Prostate gland (tissue), 2 donors: Measurements from ENCODE around the gene COL4A2. TPM values are rescaled to one million over a fixed set of nuclear protein-coding genes. Genes with fewer than 3 reads are reported as not detected.
A peak's percentile ranks its signal among the peaks of the same experiment; 100 is the strongest.

Experiments
- DNase-seq: peaks from one replicate; pipeline ENCODE4 v3.0.0-alpha.2; 2019; ENCODE audit warnings: low spot score
- H3K27ac ChIP-seq, 2 donors: fragments of 200-600 bp; sonication (generic); 2 replicates each; pipeline ENCODE4 v1.5.1; 2017 to 2019
- H3K27me3 ChIP-seq: fragments of 200-600 bp; sonication (generic); replicated peaks from 2 replicates; pipeline ENCODE4 v1.5.1; 2019; ENCODE audit not compliant: insufficient read depth
- H3K36me3 ChIP-seq, 2 donors: fragments of 200-600 bp; sonication (generic); 1 replicate in 1 of 2; 2 replicates in 1 of 2; pipeline versions ENCODE4 v1.5.1 to v1.8.1; 2017 to 2019
- H3K4me1 ChIP-seq: fragments of 200-600 bp; sonication (generic); replicated peaks from 2 replicates; pipeline ENCODE4 v1.5.1; 2019
- H3K4me3 ChIP-seq, 2 donors: fragments of 200-600 bp; sonication (generic); 2 replicates each; pipeline ENCODE4 v1.5.1; 2017 to 2019
- H3K9me3 ChIP-seq: fragments of 200-600 bp; sonication (generic); 2 replicates; pipeline ENCODE4 v1.5.1; 2017
- POLR2A ChIP-seq: fragments of 450-650 bp; IDR thresholded peaks from one replicate; pipeline ENCODE4 v1.6.1; 2016; ENCODE audit warnings: antibody characterized with exemption, mild to moderate bottlenecking
- POLR2AphosphoS5 ChIP-seq: sonication (generic); formaldehyde crosslinking; IDR thresholded peaks from one replicate; pipeline ENCODE4 v1.6.1; 2017; ENCODE audit warnings: antibody characterized with exemption
- WGBS: methylation state at CpG from one replicate; pipeline ENCODE4 v1.1.5; 2018; 5-methylcytosine and 5-hydroxymethylcytosine counted together
- intact Hi-C: fragments of 100-400 bp; cut with DNase I; formaldehyde crosslinking; loops from one replicate; pipeline ENCODE4 v1.14.2; 2022
- total RNA-seq, 2 donors: library from RNA; depleted of rRNA; stranded (reverse); fragments of >200 nt; gene quantifications; one replicate each; pipeline ENCODE4 v1.1.0, GENCODE V29; 2016
- TF ChIP-seq, protein P1 (sequence below), 4 experiments: fragments of 200-600 bp in 2 of 4; fragments of 450-650 bp in 2 of 4; sonication (generic) in 2 of 4; IDR thresholded peaks; 1 replicate in 3 of 4; 2 replicates in 1 of 4; pipeline ENCODE4 v1.5.1; 2016 to 2019; ENCODE audit warnings: antibody characterized with exemption in 4 of 4, mild to moderate bottlenecking in 2 of 4, moderate library complexity in 2 of 4

The COL4A2 gene
- total RNA-seq, 2 donors from 2014 or later, result 82.8 to 193 TPM

- Histone ChIP-seq H3K9me3 (no peaks in the 10 kb centered on the region), H3K4me1 (no peaks in the 10 kb centered on the region), H3K4me3 (no peak overlapping the region), H3K27me3 (no peaks in the 10 kb centered on the region), H3K36me3 (no peaks in the 10 kb centered on the region), H3K27ac (no peak overlapping the region)
- WGBS, result 69% methylated on average over 10 of the region's 10 CpGs
- TF ChIP-seq POLR2A (no peak), POLR2AphosphoS5 (no peak)
- TF ChIP-seq, protein P1, sequence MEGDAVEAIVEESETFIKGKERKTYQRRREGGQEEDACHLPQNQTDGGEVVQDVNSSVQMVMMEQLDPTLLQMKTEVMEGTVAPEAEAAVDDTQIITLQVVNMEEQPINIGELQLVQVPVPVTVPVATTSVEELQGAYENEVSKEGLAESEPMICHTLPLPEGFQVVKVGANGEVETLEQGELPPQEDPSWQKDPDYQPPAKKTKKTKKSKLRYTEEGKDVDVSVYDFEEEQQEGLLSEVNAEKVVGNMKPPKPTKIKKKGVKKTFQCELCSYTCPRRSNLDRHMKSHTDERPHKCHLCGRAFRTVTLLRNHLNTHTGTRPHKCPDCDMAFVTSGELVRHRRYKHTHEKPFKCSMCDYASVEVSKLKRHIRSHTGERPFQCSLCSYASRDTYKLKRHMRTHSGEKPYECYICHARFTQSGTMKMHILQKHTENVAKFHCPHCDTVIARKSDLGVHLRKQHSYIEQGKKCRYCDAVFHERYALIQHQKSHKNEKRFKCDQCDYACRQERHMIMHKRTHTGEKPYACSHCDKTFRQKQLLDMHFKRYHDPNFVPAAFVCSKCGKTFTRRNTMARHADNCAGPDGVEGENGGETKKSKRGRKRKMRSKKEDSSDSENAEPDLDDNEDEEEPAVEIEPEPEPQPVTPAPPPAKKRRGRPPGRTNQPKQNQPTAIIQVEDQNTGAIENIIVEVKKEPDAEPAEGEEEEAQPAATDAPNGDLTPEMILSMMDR (IDR thresholded peaks at IDR 0.05), result no peak
- intact Hi-C loops, result no loop called here
- DNase-seq, result no peak
Measured at GRCh38 chr13:110442930-110443621, 136.0 kb downstream of the COL4A2 start.

GRCh38 chr13:110443622-110444225 is 136.6 kb downstream of the COL4A2 start:
- H3K36me3 ChIP-seq, result no peaks in the 10 kb centered on the region
- no peaks in the 10 kb centered on the region for H3K4me1 ChIP-seq
- no peaks in the 10 kb centered on the region for H3K9me3 ChIP-seq
- TF ChIP-seq, protein P1 (IDR thresholded peaks at IDR 0.05), result no peak
- TF ChIP-seq POLR2A (no peak), POLR2AphosphoS5 (no peak)
- no peaks in the 10 kb centered on the region for H3K27me3 ChIP-seq
- intact Hi-C loops, result no loop called here
- no peak overlapping the region for H3K4me3 ChIP-seq
- peak overlapping the region in 1 of 2 donors; percentile 36 for H3K27ac ChIP-seq
- 85% methylated on average over 12 of the region's 12 CpGs for WGBS
- no peak for DNase-seq

- Histone ChIP-seq H3K4me1 (no peaks in the 10 kb centered on the region), H3K27ac (peak overlapping the region in 1 of 2 donors; percentile 36), H3K9me3 (no peaks in the 10 kb centered on the region), H3K27me3 (no peaks in the 10 kb centered on the region), H3K36me3 (no peaks in the 10 kb centered on the region), H3K4me3 (no peak overlapping the region)
- intact Hi-C loops, result no loop called here
- WGBS, result 73% methylated on average over 7 of the region's 7 CpGs
- DNase-seq, result no peak
- TF ChIP-seq, protein P1 (IDR thresholded peaks at IDR 0.05), result peak in 1 of 4 experiments; percentile 29
- TF ChIP-seq POLR2AphosphoS5, result no peak
Measured at GRCh38 chr13:110444226-110444653, 137.2 kb downstream of the COL4A2 start.

DNA sequence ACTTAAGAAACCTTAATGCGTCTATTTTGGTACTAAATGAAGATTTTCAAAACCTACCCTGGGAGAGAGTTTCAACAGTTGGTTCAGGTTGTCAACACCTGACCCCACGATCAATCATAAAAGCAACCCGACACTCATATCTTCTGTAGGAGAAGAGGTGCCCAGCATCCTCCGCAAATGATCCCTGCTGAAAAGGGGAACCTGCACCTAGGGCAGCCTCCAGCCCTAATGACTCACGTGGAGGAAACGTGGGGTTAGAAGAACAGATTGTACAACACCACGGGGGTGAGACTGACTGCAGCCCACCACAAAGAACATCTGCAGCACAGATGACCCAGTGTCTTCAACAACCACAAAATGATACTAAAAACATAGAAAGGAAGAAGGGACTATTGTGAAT is 138.1 kb downstream of the COL4A2 start:
- no peak overlapping the region for H3K4me3 ChIP-seq
- TF ChIP-seq POLR2AphosphoS5, result no peak
- TF ChIP-seq, protein P1 (IDR thresholded peaks at IDR 0.05), result no peak
- no peak for TF ChIP-seq POLR2A
- H3K27me3 ChIP-seq, result no peaks in the 10 kb centered on the region
- H3K36me3 ChIP-seq, result no peaks in the 10 kb centered on the region
- no peak for DNase-seq
- 88% methylated on average over 7 of the region's 7 CpGs for WGBS
- H3K27ac ChIP-seq, result no peak overlapping the region
- H3K9me3 ChIP-seq, result no peaks in the 10 kb centered on the region
- intact Hi-C loops, result no loop called here
- no peaks in the 10 kb centered on the region for H3K4me1 ChIP-seq
